C4-2B (cell line): ENCODE results near the gene EIF5A2.

Experiments
- ZFX ChIP-seq: fragments of 450-650 bp; IDR thresholded peaks from 2 replicates; pipeline ENCODE4 v1.6.1; 2017
- TF ChIP-seq, protein P1 (sequence below): fragments of 450-650 bp; conservative IDR thresholded peaks from 2 replicates; pipeline ENCODE4 v1.5.1; 2017; ENCODE audit warnings: mild to moderate bottlenecking

DNA sequence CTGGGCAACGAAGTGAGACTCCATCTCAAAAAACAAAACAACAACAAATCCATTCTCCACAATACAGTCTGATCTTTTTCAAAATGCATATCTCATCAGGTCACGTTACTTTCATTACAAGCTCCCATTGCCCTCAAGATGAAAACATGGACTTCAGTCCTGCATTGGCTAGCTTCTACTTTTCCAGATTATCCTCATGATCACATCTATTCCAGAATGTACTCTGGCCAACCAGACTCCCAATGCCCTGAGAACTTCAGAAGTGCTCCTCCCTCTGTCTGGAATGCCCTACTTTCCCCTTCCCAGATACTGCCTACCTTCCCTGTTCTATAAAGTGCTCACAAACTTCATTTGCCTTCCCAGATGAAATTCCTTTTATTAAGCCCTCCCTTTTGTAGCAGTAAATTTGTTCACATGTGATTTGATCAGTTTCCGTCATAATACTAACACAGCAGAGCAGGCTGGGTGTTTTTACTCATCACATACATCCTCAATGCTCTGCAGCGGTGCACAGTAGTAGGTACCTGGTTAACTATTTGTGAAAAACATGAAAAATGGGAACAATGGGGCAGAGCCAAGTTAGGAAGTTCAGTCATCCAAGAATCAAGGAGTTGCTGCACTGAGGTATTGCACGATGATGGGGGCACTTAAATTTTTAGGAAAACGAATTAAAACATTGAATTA is 43.8 kb downstream of the EIF5A2 start:
- TF ChIP-seq ZFX: no peak
- TF ChIP-seq, protein P1, sequence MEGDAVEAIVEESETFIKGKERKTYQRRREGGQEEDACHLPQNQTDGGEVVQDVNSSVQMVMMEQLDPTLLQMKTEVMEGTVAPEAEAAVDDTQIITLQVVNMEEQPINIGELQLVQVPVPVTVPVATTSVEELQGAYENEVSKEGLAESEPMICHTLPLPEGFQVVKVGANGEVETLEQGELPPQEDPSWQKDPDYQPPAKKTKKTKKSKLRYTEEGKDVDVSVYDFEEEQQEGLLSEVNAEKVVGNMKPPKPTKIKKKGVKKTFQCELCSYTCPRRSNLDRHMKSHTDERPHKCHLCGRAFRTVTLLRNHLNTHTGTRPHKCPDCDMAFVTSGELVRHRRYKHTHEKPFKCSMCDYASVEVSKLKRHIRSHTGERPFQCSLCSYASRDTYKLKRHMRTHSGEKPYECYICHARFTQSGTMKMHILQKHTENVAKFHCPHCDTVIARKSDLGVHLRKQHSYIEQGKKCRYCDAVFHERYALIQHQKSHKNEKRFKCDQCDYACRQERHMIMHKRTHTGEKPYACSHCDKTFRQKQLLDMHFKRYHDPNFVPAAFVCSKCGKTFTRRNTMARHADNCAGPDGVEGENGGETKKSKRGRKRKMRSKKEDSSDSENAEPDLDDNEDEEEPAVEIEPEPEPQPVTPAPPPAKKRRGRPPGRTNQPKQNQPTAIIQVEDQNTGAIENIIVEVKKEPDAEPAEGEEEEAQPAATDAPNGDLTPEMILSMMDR: no peak
